Neural cell (in vitro differentiated cells): Measurements from ENCODE around the gene COL27A1. TPM values are rescaled to one million over a fixed set of nuclear protein-coding genes. Genes with fewer than 3 reads are reported as not detected.

Experiments used
- H2AFZ ChIP-seq: fragments of 200-600, 300-800 bp; sonication (generic), shearing (Covaris generic); 2 replicates; pipeline ENCODE4 v1.6.0; 2014; ENCODE audit warnings: low read depth, mild to moderate bottlenecking, antibody characterized with exemption, low read length, moderate library complexity
- H3F3A ChIP-seq: fragments of 200-600 bp; shearing (Covaris generic); 2 replicates; pipeline ENCODE4 v1.6.1; 2016; ENCODE audit warnings: mild to moderate bottlenecking, moderate library complexity, mixed read lengths, antibody characterized with exemption, low read length; ENCODE audit not compliant: insufficient read depth, poor library complexity, severe bottlenecking
- H3K27ac ChIP-seq: fragments of 200-600, 300-800 bp; sonication (generic), shearing (Covaris generic); 2 replicates; pipeline ENCODE4 v1.5.1; 2014; ENCODE audit warnings: mild to moderate bottlenecking, low read length, moderate library complexity
- H3K27me3 ChIP-seq: fragments of 300-800, 200-600 bp; sonication (generic), shearing (Covaris generic); 2 replicates; pipeline ENCODE4 v1.6.0; 2014; ENCODE audit warnings: mild to moderate bottlenecking, low read depth, low read length, moderate library complexity; ENCODE audit not compliant: insufficient read depth
- H3K36me3 ChIP-seq: fragments of 300-800, 200-600 bp; sonication (generic), shearing (Covaris generic); 2 replicates; pipeline ENCODE4 v1.5.1; 2014; ENCODE audit warnings: mild to moderate bottlenecking, antibody characterized with exemption, low read length, moderate library complexity; ENCODE audit not compliant: insufficient read depth
- H3K4me2 ChIP-seq: fragments of 300-800, 200-600 bp; sonication (generic), shearing (Covaris generic); 2 replicates; pipeline ENCODE4 v1.6.0; 2014; ENCODE audit warnings: mild to moderate bottlenecking, low read length
- H3K4me3 ChIP-seq: fragments of 300-800, 200-600 bp; sonication (generic), shearing (Covaris generic); 2 replicates; pipeline ENCODE4 v1.5.1; 2014; ENCODE audit warnings: mild to moderate bottlenecking, low read length, moderate library complexity
- H3K79me2 ChIP-seq: fragments of 200-600 bp; shearing (Covaris generic); replicated peaks from 2 replicates; pipeline ENCODE4 v1.6.0; 2014; ENCODE audit warnings: mild to moderate bottlenecking, low read length, moderate library complexity; ENCODE audit not compliant: insufficient read depth
- H3K9ac ChIP-seq: fragments of 300-800, 200-600 bp; sonication (generic), shearing (Covaris generic); 2 replicates; pipeline ENCODE4 v1.6.1; 2016; ENCODE audit warnings: mild to moderate bottlenecking, low read length, mixed read lengths
- H3K9me2 ChIP-seq: fragments of 200-600 bp; shearing (Covaris generic); 2 replicates; pipeline ENCODE4 v1.6.1; 2016; ENCODE audit warnings: mild to moderate bottlenecking, low read length, mixed read lengths; ENCODE audit not compliant: insufficient read depth
- H3K9me3 ChIP-seq: fragments of 200-600, 300-800 bp; sonication (generic), shearing (Covaris generic); 2 replicates; pipeline ENCODE4 v1.6.1; 2016; ENCODE audit warnings: mild to moderate bottlenecking, mixed run types, low read length, moderate library complexity, mixed read lengths
- H4K20me1 ChIP-seq: fragments of 200-600 bp; shearing (Covaris generic); 2 replicates; pipeline ENCODE4 v1.6.1; 2016; ENCODE audit warnings: mild to moderate bottlenecking, mixed run types; ENCODE audit not compliant: insufficient read depth
- CTCF ChIP-seq: fragments of 450-650 bp; IDR thresholded peaks from 2 replicates; pipeline ENCODE4 v1.5.1; 2014; ENCODE audit warnings: antibody characterized with exemption, mild to moderate bottlenecking, moderate library complexity; ENCODE audit not compliant: poor library complexity, severe bottlenecking
- EP300 ChIP-seq: fragments of 450-650 bp; conservative IDR thresholded peaks from 2 replicates; pipeline ENCODE4 v1.6.1; 2014; ENCODE audit warnings: antibody characterized with exemption, mild to moderate bottlenecking, moderate library complexity; ENCODE audit not compliant: poor library complexity, severe bottlenecking
- EZH2 ChIP-seq: fragments of 200-600, 300-800 bp; shearing (Covaris generic), sonication (generic); IDR thresholded peaks from 2 replicates; pipeline ENCODE4 v1.6.1; 2014; ENCODE audit warnings: antibody characterized with exemption, low read length, borderline replicate concordance, mild to moderate bottlenecking; ENCODE audit not compliant: insufficient read depth, poor library complexity, severe bottlenecking
- MXI1 ChIP-seq: fragments of 450-650 bp; conservative IDR thresholded peaks from 2 replicates; pipeline ENCODE4 v1.6.1; 2014; ENCODE audit warnings: antibody characterized with exemption, mild to moderate bottlenecking; ENCODE audit not compliant: poor library complexity, severe bottlenecking
- POLR2AphosphoS5 ChIP-seq: IDR thresholded peaks from 2 replicates; pipeline ENCODE4 v1.6.1; 2012
- RAD21 ChIP-seq: fragments of 450-650 bp; conservative IDR thresholded peaks from 2 replicates; pipeline ENCODE4 v1.6.1; 2014; ENCODE audit warnings: antibody characterized with exemption, mild to moderate bottlenecking, moderate library complexity
- REST ChIP-seq: IDR thresholded peaks from 2 replicates; pipeline ENCODE4 v1.6.1; 2012; ENCODE audit warnings: borderline replicate concordance
- SMC3 ChIP-seq: fragments of 450-650 bp; conservative IDR thresholded peaks from 2 replicates; pipeline ENCODE4 v1.6.1; 2014; ENCODE audit warnings: antibody characterized with exemption, mild to moderate bottlenecking, moderate library complexity; ENCODE audit not compliant: poor library complexity
- TAF1 ChIP-seq: IDR thresholded peaks from 2 replicates; pipeline ENCODE4 v1.6.1; 2012; ENCODE audit warnings: low read depth
- polyA plus RNA-seq: library from polyadenylated mRNA; depleted of rRNA; stranded (reverse); fragments of >200 nt; gene quantifications from 2 replicates; pipeline ENCODE4 v1.2.3, GENCODE V29; 2014

Gene COL27A1
- polyA plus RNA-seq, 1 donor from 2014 or later, result 0.25 TPM

GRCh38 chr9:114309096-114309495, 153.8 kb downstream of the COL27A1 start:
- no peak overlapping the region for H3K9ac ChIP-seq
- no peaks in the 10 kb centered on the region for H3K79me2 ChIP-seq
- TF ChIP-seq TAF1 (no peak), POLR2AphosphoS5 (no peak), MXI1 (no peak), RAD21 (no peak), EZH2 (no peak), CTCF (no peak)
- H4K20me1 ChIP-seq, result no peaks in the 10 kb centered on the region
- H3K4me3 ChIP-seq, result no peak overlapping the region
- H2AFZ ChIP-seq, result no peak overlapping the region
- H3K36me3 ChIP-seq, result no peaks in the 10 kb centered on the region
- no peaks in the 10 kb centered on the region for H3K9me3 ChIP-seq
- no peaks in the 10 kb centered on the region for H3F3A ChIP-seq
- no peaks in the 10 kb centered on the region for H3K27me3 ChIP-seq
- H3K27ac ChIP-seq, result no peak overlapping the region
- H3K4me2 ChIP-seq, result no peak overlapping the region
- no peaks in the 10 kb centered on the region for H3K9me2 ChIP-seq

GRCh38 chr9:114310471-114311450, 155.4 kb downstream of the COL27A1 start:
- Histone ChIP-seq H3K36me3 (no peaks in the 10 kb centered on the region), H3K4me3 (no peak overlapping the region), H3F3A (no peaks in the 10 kb centered on the region), H3K79me2 (no peaks in the 10 kb centered on the region), H3K9ac (no peak overlapping the region), H3K4me2 (no peak overlapping the region), H3K9me3 (no peaks in the 10 kb centered on the region), H3K27ac (no peak overlapping the region), H4K20me1 (no peaks in the 10 kb centered on the region), H2AFZ (no peak overlapping the region), H3K27me3 (no peaks in the 10 kb centered on the region), H3K9me2 (no peaks in the 10 kb centered on the region)
- TF ChIP-seq EP300, result no peak
- no peak for TF ChIP-seq REST
- no peak for TF ChIP-seq CTCF
- no peak for TF ChIP-seq TAF1
- no peak for TF ChIP-seq RAD21
- TF ChIP-seq EZH2, result no peak
- TF ChIP-seq SMC3, result no peak
- no peak for TF ChIP-seq MXI1
- TF ChIP-seq POLR2AphosphoS5, result no peak
